ENCODE results near the gene GNGT1.

GNGT1 gene

GRCh38 chr7:93943816-93944540 is 37.6 kb downstream of the GNGT1 start:
- DNase-seq (ENCODE audit: low read depth in 2 of 2): no peak

GRCh38 chr7:93944673-93945072 is 38.3 kb downstream of the GNGT1 start:
- DNase-seq (ENCODE audit: low read depth in 2 of 2): no peak

- DNase-seq (ENCODE audit: low read depth in 2 of 2): no peak
Observed at GRCh38 chr7:93945083-93945482, 38.7 kb downstream of the GNGT1 start.

GRCh38 chr7:93945756-93946535 is 39.6 kb downstream of the GNGT1 start:
- no peak for DNase-seq (ENCODE audit: low read depth in 2 of 2)

GRCh38 chr7:93948106-93948505 is 41.7 kb downstream of the GNGT1 start:
- no peak for DNase-seq (ENCODE audit: low read depth in 2 of 2)

GRCh38 chr7:93948873-93949272 is 42.5 kb downstream of the GNGT1 start:
- DNase-seq (ENCODE audit: low read depth in 2 of 2): no peak

GRCh38 chr7:93949423-93949822 is 43.1 kb downstream of the GNGT1 start:
- no peak for DNase-seq (ENCODE audit: low read depth in 2 of 2)

GRCh38 chr7:93955304-93955703 is 48.9 kb downstream of the GNGT1 start:
- DNase-seq (ENCODE audit: low read depth in 2 of 2): no peak

GRCh38 chr7:93957767-93958166 is 51.4 kb downstream of the GNGT1 start:
- no peak for DNase-seq (ENCODE audit: low read depth in 2 of 2)

GRCh38 chr7:93958216-93958615 is 51.8 kb downstream of the GNGT1 start:
- DNase-seq (ENCODE audit: low read depth in 2 of 2): no peak

- DNase-seq (ENCODE audit: low read depth in 2 of 2): no peak
Observed at GRCh38 chr7:93958651-93959050, 52.3 kb downstream of the GNGT1 start.
